Activated naive CD4-positive, alpha-beta T cell treated with anti-CD3 and anti-CD28 coated beads for 36 hours (primary cell): ENCODE results near the gene TM4SF5. TPM values are rescaled to one million over a fixed set of nuclear protein-coding genes. Genes with fewer than 3 reads are reported as not detected.
"Not testable (repeated sequence)": the region's sequence is repeated elsewhere in the genome, so short reads cannot be mapped to it uniquely, and the experiment has no call there.

ENCODE experiments used
- CTCF ChIA-PET: fragments of 350-600 bp; sonication (Branson Sonifier 250); formaldehyde crosslinking; loops from one replicate; lab custom pipeline; 2021; ENCODE audit warnings: antibody characterized with exemption; lab: Charles Lee
- DNase-seq: peaks from one replicate; pipeline ENCODE4 v3.0.0-alpha.2; 2020
- H3K27ac Mint-ChIP-seq: one replicate; pipeline ENCODE4 v1.8.0; 2021; ENCODE audit warnings: mild to moderate bottlenecking, mixed read lengths
- H3K27me3 Mint-ChIP-seq: one replicate; pipeline ENCODE4 v1.8.0; 2021; ENCODE audit warnings: low read depth, mixed read lengths
- H3K36me3 Mint-ChIP-seq: one replicate; pipeline ENCODE4 v1.8.0; 2021; ENCODE audit warnings: low read depth, mixed read lengths
- H3K4me1 Mint-ChIP-seq: one replicate; pipeline ENCODE4 v1.8.0; 2021; ENCODE audit warnings: low read depth, mixed read lengths
- H3K4me3 Mint-ChIP-seq: one replicate; pipeline ENCODE4 v1.8.0; 2021; ENCODE audit warnings: mild to moderate bottlenecking, moderate library complexity, mixed read lengths
- H3K9me3 Mint-ChIP-seq: one replicate; pipeline ENCODE4 v1.8.0; 2021; ENCODE audit warnings: mixed read lengths
- intact Hi-C: fragments of 100-400 bp; cut with micrococcal nuclease; formaldehyde crosslinking; loops from one replicate; pipeline ENCODE4 v1.15.1; 2023
- total RNA-seq, 2 experiments: library from RNA; stranded (reverse); gene quantifications; one replicate each; pipeline ENCODE4 v1.2.3, GENCODE V29; 2021

Gene TM4SF5
- total RNA-seq, 2 experiments from 2014 or later = not detected

GRCh38 chr17:4818276-4818675 lies 46.6 kb downstream of the TM4SF5 start:
- H3K4me3 Mint-ChIP-seq = no peak overlapping the region
- CTCF ChIA-PET = no interaction called here
- intact Hi-C loops = no loop called here

GRCh38 chr17:4822835-4823234 lies 51.1 kb downstream of the TM4SF5 start:
- no peak for DNase-seq
- H3K4me3 Mint-ChIP-seq = no peak overlapping the region
- no peaks in the 10 kb centered on the region for H3K4me1 Mint-ChIP-seq
- CTCF ChIA-PET = no interaction called here
- no peaks in the 10 kb centered on the region for H3K9me3 Mint-ChIP-seq
- H3K27me3 Mint-ChIP-seq = no peaks in the 10 kb centered on the region
- intact Hi-C loops = no loop called here
- peaks cover 1% of the 10 kb centered on the region for H3K36me3 Mint-ChIP-seq
- H3K27ac Mint-ChIP-seq = no peak overlapping the region

More at GRCh38 chr17:4818276-4818675, 46.6 kb downstream of the TM4SF5 start:
- Mint-ChIP-seq H3K9me3 (no peaks in the 10 kb centered on the region), H3K4me1 (no peaks in the 10 kb centered on the region), H3K36me3 (peaks cover 1% of the 10 kb centered on the region), H3K27ac (no peak overlapping the region), H3K27me3 (no peaks in the 10 kb centered on the region)
- DNase-seq = no peak

- no peaks in the 10 kb centered on the region for H3K9me3 Mint-ChIP-seq
- H3K36me3 Mint-ChIP-seq = peaks cover 1% of the 10 kb centered on the region
- no peak overlapping the region for H3K4me3 Mint-ChIP-seq
- no peak overlapping the region for H3K27ac Mint-ChIP-seq
- no peak for DNase-seq
- intact Hi-C loops = no loop called here
- CTCF ChIA-PET = interaction anchor here (0.6 kb wide), 1 partner anchor 76 kb away, joined by 4 read pairs; the partner anchor contains the start of gene C17orf107
- no peaks in the 10 kb centered on the region for H3K27me3 Mint-ChIP-seq
- H3K4me1 Mint-ChIP-seq = no peaks in the 10 kb centered on the region
Observed at GRCh38 chr17:4823373-4824089, 51.8 kb downstream of the TM4SF5 start.

DNA sequence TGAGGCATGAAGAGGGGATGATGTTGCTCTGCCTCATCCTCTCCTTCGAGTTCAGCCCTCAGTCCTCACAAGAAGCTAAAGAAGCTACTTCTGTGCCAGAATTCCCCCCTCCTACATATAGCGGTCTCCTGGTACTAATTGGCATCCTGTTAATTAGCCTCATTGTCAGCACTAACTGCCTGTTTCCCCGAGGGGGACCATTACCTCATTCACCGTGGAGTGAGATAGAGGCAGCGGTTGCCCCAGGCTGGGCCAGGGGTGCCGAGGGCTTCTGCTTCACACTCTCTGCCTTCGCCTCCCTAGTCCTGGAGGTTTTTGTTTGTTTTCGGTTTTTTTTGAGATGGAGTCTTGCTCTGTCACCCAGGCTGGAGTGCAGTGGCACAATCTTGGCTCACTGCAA lies 55.7 kb downstream of the TM4SF5 start:
- Mint-ChIP-seq H3K27me3 (no peaks in the 10 kb centered on the region), H3K27ac (no peak overlapping the region), H3K4me3 (no peak overlapping the region), H3K9me3 (no peaks in the 10 kb centered on the region), H3K4me1 (peaks cover under 1% of the 10 kb centered on the region), H3K36me3 (no peaks in the 10 kb centered on the region)
- DNase-seq = no peak
- CTCF ChIA-PET = no interaction called here
- intact Hi-C loops = no loop called here

DNA sequence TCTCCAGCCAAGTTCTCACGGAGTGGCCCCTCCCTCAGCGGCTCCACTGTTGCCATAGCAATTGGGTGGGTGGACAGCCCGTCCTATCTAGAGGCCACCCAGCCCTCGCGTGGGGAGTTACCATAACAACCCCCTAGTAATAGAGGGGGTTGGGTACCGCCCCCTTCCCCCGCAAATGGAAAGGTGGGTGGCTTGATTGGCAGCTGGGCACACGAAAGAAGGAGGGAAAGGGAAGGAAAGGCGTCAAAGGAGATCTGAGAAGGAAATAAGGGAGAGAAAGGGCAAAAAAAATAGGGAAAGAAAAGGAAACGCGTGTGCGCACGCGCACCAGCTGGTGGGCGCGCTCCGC lies 61.1 kb downstream of the TM4SF5 start:
- CTCF ChIA-PET, H3K36me3 Mint-ChIP-seq, DNase-seq, H3K9me3 Mint-ChIP-seq, H3K27me3 Mint-ChIP-seq: not testable (repeated sequence)
- peak overlapping the region; percentile 83 for H3K27ac Mint-ChIP-seq
- peaks cover 27% of the 10 kb centered on the region for H3K4me1 Mint-ChIP-seq
- H3K4me3 Mint-ChIP-seq = peak overlapping the region; percentile 85
- intact Hi-C loops = loop anchor here (1.0 to 5.0 kb wide), 4 partner anchors 26 to 690 kb away; partner anchors contain the start of genes ARRB2, CYB5D2, PLD2 and ZZEF1

Other genes starting within 250 kb of the TM4SF5 start
- gene MYBBP1A, start 216.5 kb upstream of the TM4SF5 start, total RNA-seq = 10 to 100 TPM; 73.7 to 80.7 TPM
- gene GGT6, start 211.3 kb upstream of the TM4SF5 start, total RNA-seq = not detected
- gene SMTNL2, start 187.4 kb upstream of the TM4SF5 start, total RNA-seq = not detected
- gene ALOX15, start 130.2 kb upstream of the TM4SF5 start, total RNA-seq = not detected
- gene PELP1, start 67.7 kb upstream of the TM4SF5 start, total RNA-seq = 10 to 100 TPM; 79.0 to 91.2 TPM
- gene ARRB2, start 61.3 kb upstream of the TM4SF5 start, total RNA-seq = 100 to 1,000 TPM; 169 to 174 TPM
- gene MED11, start 40.5 kb upstream of the TM4SF5 start, total RNA-seq = 10 to 100 TPM; 15.9 to 17.1 TPM
- under 1 TPM in 1 of 2 experiments, not detected in 1; 0.17 TPM for gene ZMYND15, start 32.1 kb upstream of the TM4SF5 start, total RNA-seq
- gene CXCL16, start 32.0 kb upstream of the TM4SF5 start, total RNA-seq = 1 to 10 TPM; 2.0 to 2.3 TPM
- under 1 TPM in 1 of 2 experiments, not detected in 1; 0.60 TPM for gene VMO1, start 14.5 kb downstream of the TM4SF5 start, total RNA-seq
- gene GLTPD2, start 17.1 kb downstream of the TM4SF5 start, total RNA-seq = not detected
- gene PSMB6, start 24.3 kb downstream of the TM4SF5 start, total RNA-seq = 100 to 1,000 TPM; 171 to 186 TPM
- gene PLD2, start 35.3 kb downstream of the TM4SF5 start, total RNA-seq = 10 to 100 TPM; 17.4 to 17.6 TPM
- 10 to 100 TPM; 49.1 to 50.4 TPM for gene MINK1, start 61.5 kb downstream of the TM4SF5 start, total RNA-seq
- gene C17orf107, start 127.7 kb downstream of the TM4SF5 start, total RNA-seq = 1 to 10 TPM; 1.9 TPM
- gene CHRNE, start 131.2 kb downstream of the TM4SF5 start, total RNA-seq = under 1 TPM; 0.22 to 0.38 TPM
- gene GP1BA, start 160.4 kb downstream of the TM4SF5 start, total RNA-seq = not detected
- 10 to 100 TPM; 63.8 to 65.2 TPM for gene SLC25A11, start 168.2 kb downstream of the TM4SF5 start, total RNA-seq
- gene RNF167, start 168.4 kb downstream of the TM4SF5 start, total RNA-seq = 100 to 1,000 TPM; 133 to 140 TPM
- gene PFN1, start 176.6 kb downstream of the TM4SF5 start, total RNA-seq = 1,000 to 10,000 TPM; 1,812 to 1,876 TPM
- gene ENO3, start 179.2 kb downstream of the TM4SF5 start, total RNA-seq = 10 to 100 TPM; 26.7 to 28.9 TPM
- gene SPAG7, start 195.9 kb downstream of the TM4SF5 start, total RNA-seq = 10 to 100 TPM; 68.6 to 70.2 TPM
- 10 to 100 TPM; 79.1 to 79.5 TPM for gene CAMTA2, start 215.8 kb downstream of the TM4SF5 start, total RNA-seq
- under 1 TPM; 0.21 to 0.54 TPM for gene INCA1, start 225.6 kb downstream of the TM4SF5 start, total RNA-seq
- gene KIF1C, start 226.1 kb downstream of the TM4SF5 start, total RNA-seq = 10 to 100 TPM; 30.5 to 31.1 TPM